Measurements from ENCODE around the gene NRG2. TPM values are rescaled to one million over a fixed set of nuclear protein-coding genes. Genes with fewer than 3 reads are reported as not detected.

Gene NRG2
- total RNA-seq, 1 experiment from 2014 or later: 0.23 TPM

GRCh38 chr5:139969318-139969717, 73.8 kb downstream of the NRG2 start:
- H3K4me1 Mint-ChIP-seq (ENCODE audit: insufficient read depth, unreplicated experiment): no peaks in the 10 kb centered on the region
- H3K9me3 Mint-ChIP-seq (ENCODE audit: unreplicated experiment): no peaks in the 10 kb centered on the region
- intact Hi-C loops (cut with micrococcal nuclease): loop anchor here (1.0 to 2.0 kb wide), 2 partner anchors 73 to 188 kb away; partner anchors contain the start of gene NRG2
- H3K27ac Mint-ChIP-seq (ENCODE audit: low read depth, unreplicated experiment): no peak overlapping the region
- DNase-seq (ENCODE audit: unreplicated experiment): no peak
- TF ChIP-seq, protein P1, sequence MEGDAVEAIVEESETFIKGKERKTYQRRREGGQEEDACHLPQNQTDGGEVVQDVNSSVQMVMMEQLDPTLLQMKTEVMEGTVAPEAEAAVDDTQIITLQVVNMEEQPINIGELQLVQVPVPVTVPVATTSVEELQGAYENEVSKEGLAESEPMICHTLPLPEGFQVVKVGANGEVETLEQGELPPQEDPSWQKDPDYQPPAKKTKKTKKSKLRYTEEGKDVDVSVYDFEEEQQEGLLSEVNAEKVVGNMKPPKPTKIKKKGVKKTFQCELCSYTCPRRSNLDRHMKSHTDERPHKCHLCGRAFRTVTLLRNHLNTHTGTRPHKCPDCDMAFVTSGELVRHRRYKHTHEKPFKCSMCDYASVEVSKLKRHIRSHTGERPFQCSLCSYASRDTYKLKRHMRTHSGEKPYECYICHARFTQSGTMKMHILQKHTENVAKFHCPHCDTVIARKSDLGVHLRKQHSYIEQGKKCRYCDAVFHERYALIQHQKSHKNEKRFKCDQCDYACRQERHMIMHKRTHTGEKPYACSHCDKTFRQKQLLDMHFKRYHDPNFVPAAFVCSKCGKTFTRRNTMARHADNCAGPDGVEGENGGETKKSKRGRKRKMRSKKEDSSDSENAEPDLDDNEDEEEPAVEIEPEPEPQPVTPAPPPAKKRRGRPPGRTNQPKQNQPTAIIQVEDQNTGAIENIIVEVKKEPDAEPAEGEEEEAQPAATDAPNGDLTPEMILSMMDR (IDR thresholded peaks at IDR 0.05; ENCODE audit: unreplicated experiment): no peak
- no peak overlapping the region for H3K4me3 Mint-ChIP-seq (ENCODE audit: unreplicated experiment)
- no peaks in the 10 kb centered on the region for H3K36me3 Mint-ChIP-seq (ENCODE audit: insufficient read depth, unreplicated experiment)
- ChIA-PET CTCF (interaction anchor here (0.5 to 12.6 kb wide), 108 partner anchors 8 to 1775 kb away, joined by 3 to 774 read pairs (median 7); partner anchors contain the start of genes NRG2 and PSD2), POLR2A (interaction anchor here (0.6 to 4.6 kb wide), 8 partner anchors 17 to 212 kb away, joined by 3 to 44 read pairs (median 4); no protein-coding TSS in a partner anchor)
- H3K27me3 Mint-ChIP-seq (ENCODE audit: insufficient read depth, unreplicated experiment): no peaks in the 10 kb centered on the region
- BruUV-seq (replicated peaks): no TSS peak

- CTCF ChIA-PET: interaction anchor here (0.6 to 12.6 kb wide), 132 partner anchors 8 to 1476 kb away, joined by 3 to 774 read pairs (median 6); partner anchors contain the start of genes NRG2 and PSD2
- POLR2A ChIA-PET: interaction anchor here (0.6 to 4.6 kb wide), 9 partner anchors 50 to 308 kb away, joined by 3 to 44 read pairs (median 5); no protein-coding TSS in a partner anchor
- H3K4me3 Mint-ChIP-seq (ENCODE audit: unreplicated experiment): no peak overlapping the region
- no peaks in the 10 kb centered on the region for H3K9me3 Mint-ChIP-seq (ENCODE audit: unreplicated experiment)
- H3K27ac Mint-ChIP-seq (ENCODE audit: low read depth, unreplicated experiment): no peak overlapping the region
- intact Hi-C loops (cut with micrococcal nuclease): loop anchor here (1.0 to 2.0 kb wide), 5 partner anchors 74 to 189 kb away; partner anchors contain the start of gene NRG2
- no peaks in the 10 kb centered on the region for H3K36me3 Mint-ChIP-seq (ENCODE audit: insufficient read depth, unreplicated experiment)
- no peaks in the 10 kb centered on the region for H3K27me3 Mint-ChIP-seq (ENCODE audit: insufficient read depth, unreplicated experiment)
- TF ChIP-seq, protein P1 (IDR thresholded peaks at IDR 0.05; ENCODE audit: unreplicated experiment): peak; percentile 100
- BruUV-seq (replicated peaks): no TSS peak
- no peaks in the 10 kb centered on the region for H3K4me1 Mint-ChIP-seq (ENCODE audit: insufficient read depth, unreplicated experiment)
- DNase-seq (ENCODE audit: unreplicated experiment): peak; percentile 89
Observed at GRCh38 chr5:139968547-139969261, 74.4 kb downstream of the NRG2 start.

- H3K36me3 Mint-ChIP-seq (ENCODE audit: insufficient read depth, unreplicated experiment): no peaks in the 10 kb centered on the region
- no peak overlapping the region for H3K27ac Mint-ChIP-seq (ENCODE audit: low read depth, unreplicated experiment)
- no peak overlapping the region for H3K4me3 Mint-ChIP-seq (ENCODE audit: unreplicated experiment)
- intact Hi-C loops (cut with micrococcal nuclease): no loop called here
- ChIA-PET POLR2A (interaction anchor here (4.6 kb wide), 1 partner anchor 180 kb away, joined by 44 read pairs; no protein-coding TSS in a partner anchor), CTCF (interaction anchor here (0.6 to 12.6 kb wide), 34 partner anchors 13 to 1218 kb away, joined by 3 to 774 read pairs (median 20); partner anchors contain the start of gene PSD2)
- BruUV-seq (replicated peaks): no TSS peak
- no peaks in the 10 kb centered on the region for H3K4me1 Mint-ChIP-seq (ENCODE audit: insufficient read depth, unreplicated experiment)
- H3K27me3 Mint-ChIP-seq (ENCODE audit: insufficient read depth, unreplicated experiment): peaks cover 4% of the 10 kb centered on the region
- no peaks in the 10 kb centered on the region for H3K9me3 Mint-ChIP-seq (ENCODE audit: unreplicated experiment)
- TF ChIP-seq, protein P1 (IDR thresholded peaks at IDR 0.05; ENCODE audit: unreplicated experiment): no peak
- no peak for DNase-seq (ENCODE audit: unreplicated experiment)
Observed at GRCh38 chr5:139967353-139967752, 75.7 kb downstream of the NRG2 start.

GRCh38 chr5:139966856-139967255, 76.2 kb downstream of the NRG2 start:
- BruUV-seq (replicated peaks): no TSS peak
- H3K4me1 Mint-ChIP-seq (ENCODE audit: insufficient read depth, unreplicated experiment): no peaks in the 10 kb centered on the region
- no peak overlapping the region for H3K27ac Mint-ChIP-seq (ENCODE audit: low read depth, unreplicated experiment)
- peaks cover 9% of the 10 kb centered on the region for H3K27me3 Mint-ChIP-seq (ENCODE audit: insufficient read depth, unreplicated experiment)
- no peak for DNase-seq (ENCODE audit: unreplicated experiment)
- ChIA-PET CTCF (interaction anchor here (0.5 to 12.6 kb wide), 18 partner anchors 12 to 892 kb away, joined by 3 to 774 read pairs (median 14); no protein-coding TSS in a partner anchor), POLR2A (interaction anchor here (4.6 kb wide), 1 partner anchor 179 kb away, joined by 44 read pairs; no protein-coding TSS in a partner anchor)
- intact Hi-C loops (cut with micrococcal nuclease): no loop called here
- no peaks in the 10 kb centered on the region for H3K36me3 Mint-ChIP-seq (ENCODE audit: insufficient read depth, unreplicated experiment)
- H3K4me3 Mint-ChIP-seq (ENCODE audit: unreplicated experiment): no peak overlapping the region
- TF ChIP-seq, protein P1 (IDR thresholded peaks at IDR 0.05; ENCODE audit: unreplicated experiment): no peak
- no peaks in the 10 kb centered on the region for H3K9me3 Mint-ChIP-seq (ENCODE audit: unreplicated experiment)

All from MCF 10A (cell line).